ENCODE data around the gene ARID1B.
A peak's percentile ranks its signal among the peaks of the same experiment; 100 is the strongest.

The ARID1B gene

GRCh38 chr6:156995502-156995901 lies 218.3 kb downstream of the ARID1B start:
- Histone ChIP-seq H3K9me3 (ENCODE audit: control insufficient read depth, insufficient read depth, low read length) (no peaks in the 10 kb centered on the region), H3K27ac (ENCODE audit: low read depth, low read length) (no peak overlapping the region), H3K36me3 (ENCODE audit: control insufficient read depth, insufficient read depth, low read length) (no peaks in the 10 kb centered on the region), H3K27me3 (ENCODE audit: control insufficient read depth, insufficient read depth, low read length) (no peaks in the 10 kb centered on the region), H3K9ac (ENCODE audit: low read depth, low read length) (no peak overlapping the region), H3K4me1 (ENCODE audit: control insufficient read depth, insufficient read depth, low read length) (peaks cover 34% of the 10 kb centered on the region), H3K4me3 (ENCODE audit: low read depth, low read length) (no peak overlapping the region)

- H3K27ac ChIP-seq (ENCODE audit: low read depth, low read length), result peak overlapping the region; percentile 40
- no peak overlapping the region for H3K9ac ChIP-seq (ENCODE audit: low read depth, low read length)
- no peaks in the 10 kb centered on the region for H3K36me3 ChIP-seq (ENCODE audit: control insufficient read depth, insufficient read depth, low read length)
- H3K4me3 ChIP-seq (ENCODE audit: low read depth, low read length), result no peak overlapping the region
- H3K4me1 ChIP-seq (ENCODE audit: control insufficient read depth, insufficient read depth, low read length), result peaks cover 39% of the 10 kb centered on the region
- H3K27me3 ChIP-seq (ENCODE audit: control insufficient read depth, insufficient read depth, low read length), result no peaks in the 10 kb centered on the region
- H3K9me3 ChIP-seq (ENCODE audit: control insufficient read depth, insufficient read depth, low read length), result no peaks in the 10 kb centered on the region
Measured at GRCh38 chr6:156996265-156996664, 219.1 kb downstream of the ARID1B start.

GRCh38 chr6:156998794-156999330 lies 221.7 kb downstream of the ARID1B start:
- H3K9ac ChIP-seq (ENCODE audit: low read depth, low read length), result no peak overlapping the region
- H3K27ac ChIP-seq (ENCODE audit: low read depth, low read length), result no peak overlapping the region
- no peaks in the 10 kb centered on the region for H3K36me3 ChIP-seq (ENCODE audit: control insufficient read depth, insufficient read depth, low read length)
- no peaks in the 10 kb centered on the region for H3K27me3 ChIP-seq (ENCODE audit: control insufficient read depth, insufficient read depth, low read length)
- H3K4me1 ChIP-seq (ENCODE audit: control insufficient read depth, insufficient read depth, low read length), result peaks cover 50% of the 10 kb centered on the region
- H3K9me3 ChIP-seq (ENCODE audit: control insufficient read depth, insufficient read depth, low read length), result no peaks in the 10 kb centered on the region
- no peak overlapping the region for H3K4me3 ChIP-seq (ENCODE audit: low read depth, low read length)

GRCh38 chr6:156999762-157000161 lies 222.6 kb downstream of the ARID1B start:
- H3K4me3 ChIP-seq (ENCODE audit: low read depth, low read length), result no peak overlapping the region
- no peaks in the 10 kb centered on the region for H3K36me3 ChIP-seq (ENCODE audit: control insufficient read depth, insufficient read depth, low read length)
- no peak overlapping the region for H3K9ac ChIP-seq (ENCODE audit: low read depth, low read length)
- H3K27ac ChIP-seq (ENCODE audit: low read depth, low read length), result no peak overlapping the region
- no peaks in the 10 kb centered on the region for H3K9me3 ChIP-seq (ENCODE audit: control insufficient read depth, insufficient read depth, low read length)
- H3K27me3 ChIP-seq (ENCODE audit: control insufficient read depth, insufficient read depth, low read length), result no peaks in the 10 kb centered on the region
- peaks cover 44% of the 10 kb centered on the region for H3K4me1 ChIP-seq (ENCODE audit: control insufficient read depth, insufficient read depth, low read length)

- no peaks in the 10 kb centered on the region for H3K9me3 ChIP-seq (ENCODE audit: control insufficient read depth, insufficient read depth, low read length)
- no peak overlapping the region for H3K4me3 ChIP-seq (ENCODE audit: low read depth, low read length)
- no peaks in the 10 kb centered on the region for H3K27me3 ChIP-seq (ENCODE audit: control insufficient read depth, insufficient read depth, low read length)
- H3K36me3 ChIP-seq (ENCODE audit: control insufficient read depth, insufficient read depth, low read length), result no peaks in the 10 kb centered on the region
- H3K4me1 ChIP-seq (ENCODE audit: control insufficient read depth, insufficient read depth, low read length), result peaks cover 45% of the 10 kb centered on the region
- H3K27ac ChIP-seq (ENCODE audit: low read depth, low read length), result peak overlapping the region; percentile 44
- H3K9ac ChIP-seq (ENCODE audit: low read depth, low read length), result no peak overlapping the region
Measured at GRCh38 chr6:157001716-157002115, 224.5 kb downstream of the ARID1B start.

GRCh38 chr6:157002774-157003173 lies 225.6 kb downstream of the ARID1B start:
- Histone ChIP-seq H3K27me3 (ENCODE audit: control insufficient read depth, insufficient read depth, low read length) (no peaks in the 10 kb centered on the region), H3K27ac (ENCODE audit: low read depth, low read length) (peak overlapping the region; percentile 44), H3K9ac (ENCODE audit: low read depth, low read length) (no peak overlapping the region), H3K9me3 (ENCODE audit: control insufficient read depth, insufficient read depth, low read length) (no peaks in the 10 kb centered on the region), H3K4me3 (ENCODE audit: low read depth, low read length) (no peak overlapping the region), H3K4me1 (ENCODE audit: control insufficient read depth, insufficient read depth, low read length) (peaks cover 49% of the 10 kb centered on the region), H3K36me3 (ENCODE audit: control insufficient read depth, insufficient read depth, low read length) (no peaks in the 10 kb centered on the region)

- no peaks in the 10 kb centered on the region for H3K27me3 ChIP-seq (ENCODE audit: control insufficient read depth, insufficient read depth, low read length)
- no peaks in the 10 kb centered on the region for H3K9me3 ChIP-seq (ENCODE audit: control insufficient read depth, insufficient read depth, low read length)
- H3K9ac ChIP-seq (ENCODE audit: low read depth, low read length), result no peak overlapping the region
- peaks cover 54% of the 10 kb centered on the region for H3K4me1 ChIP-seq (ENCODE audit: control insufficient read depth, insufficient read depth, low read length)
- no peaks in the 10 kb centered on the region for H3K36me3 ChIP-seq (ENCODE audit: control insufficient read depth, insufficient read depth, low read length)
- H3K4me3 ChIP-seq (ENCODE audit: low read depth, low read length), result no peak overlapping the region
- H3K27ac ChIP-seq (ENCODE audit: low read depth, low read length), result no peak overlapping the region
Measured at GRCh38 chr6:157005940-157006339, 228.8 kb downstream of the ARID1B start.

- no peaks in the 10 kb centered on the region for H3K36me3 ChIP-seq (ENCODE audit: control insufficient read depth, insufficient read depth, low read length)
- no peak overlapping the region for H3K27ac ChIP-seq (ENCODE audit: low read depth, low read length)
- H3K9me3 ChIP-seq (ENCODE audit: control insufficient read depth, insufficient read depth, low read length), result no peaks in the 10 kb centered on the region
- H3K27me3 ChIP-seq (ENCODE audit: control insufficient read depth, insufficient read depth, low read length), result no peaks in the 10 kb centered on the region
- H3K4me1 ChIP-seq (ENCODE audit: control insufficient read depth, insufficient read depth, low read length), result peaks cover 45% of the 10 kb centered on the region
- H3K9ac ChIP-seq (ENCODE audit: low read depth, low read length), result no peak overlapping the region
- no peak overlapping the region for H3K4me3 ChIP-seq (ENCODE audit: low read depth, low read length)
Measured at GRCh38 chr6:157008568-157008967, 231.4 kb downstream of the ARID1B start.

GRCh38 chr6:157012355-157012754 lies 235.2 kb downstream of the ARID1B start:
- H3K36me3 ChIP-seq (ENCODE audit: control insufficient read depth, insufficient read depth, low read length), result no peaks in the 10 kb centered on the region
- H3K4me3 ChIP-seq (ENCODE audit: low read depth, low read length), result no peak overlapping the region
- H3K27ac ChIP-seq (ENCODE audit: low read depth, low read length), result no peak overlapping the region
- peaks cover 39% of the 10 kb centered on the region for H3K4me1 ChIP-seq (ENCODE audit: control insufficient read depth, insufficient read depth, low read length)
- H3K9me3 ChIP-seq (ENCODE audit: control insufficient read depth, insufficient read depth, low read length), result no peaks in the 10 kb centered on the region
- no peak overlapping the region for H3K9ac ChIP-seq (ENCODE audit: low read depth, low read length)
- no peaks in the 10 kb centered on the region for H3K27me3 ChIP-seq (ENCODE audit: control insufficient read depth, insufficient read depth, low read length)

GRCh38 chr6:157013649-157014304 lies 236.6 kb downstream of the ARID1B start:
- Histone ChIP-seq H3K27ac (ENCODE audit: low read depth, low read length) (peak overlapping the region; percentile 30), H3K4me3 (ENCODE audit: low read depth, low read length) (no peak overlapping the region), H3K27me3 (ENCODE audit: control insufficient read depth, insufficient read depth, low read length) (no peaks in the 10 kb centered on the region), H3K4me1 (ENCODE audit: control insufficient read depth, insufficient read depth, low read length) (peaks cover 32% of the 10 kb centered on the region), H3K36me3 (ENCODE audit: control insufficient read depth, insufficient read depth, low read length) (no peaks in the 10 kb centered on the region), H3K9me3 (ENCODE audit: control insufficient read depth, insufficient read depth, low read length) (no peaks in the 10 kb centered on the region), H3K9ac (ENCODE audit: low read depth, low read length) (no peak overlapping the region)

- H3K27ac ChIP-seq (ENCODE audit: low read depth, low read length), result no peak overlapping the region
- no peak overlapping the region for H3K4me3 ChIP-seq (ENCODE audit: low read depth, low read length)
- H3K9ac ChIP-seq (ENCODE audit: low read depth, low read length), result no peak overlapping the region
- no peaks in the 10 kb centered on the region for H3K36me3 ChIP-seq (ENCODE audit: control insufficient read depth, insufficient read depth, low read length)
- no peaks in the 10 kb centered on the region for H3K27me3 ChIP-seq (ENCODE audit: control insufficient read depth, insufficient read depth, low read length)
- H3K9me3 ChIP-seq (ENCODE audit: control insufficient read depth, insufficient read depth, low read length), result no peaks in the 10 kb centered on the region
- H3K4me1 ChIP-seq (ENCODE audit: control insufficient read depth, insufficient read depth, low read length), result peaks cover 39% of the 10 kb centered on the region
Measured at GRCh38 chr6:157014871-157015270, 237.7 kb downstream of the ARID1B start.
